Activated T-cell treated with anti-CD3 and anti-CD28 coated beads, Interleukin-2, amount 50 U/mL, for 72 hours (primary cell): ENCODE measurements around the gene ERGIC1. TPM values are rescaled to one million over a fixed set of nuclear protein-coding genes. Genes with fewer than 3 reads are reported as not detected.
A peak's percentile ranks its signal among the peaks of the same experiment; 100 is the strongest.

Experiments
- ATAC-seq, 2 donors: fragments of 150-1000 bp; cut with Tn5 transposase; replicated peaks in 1 of 2; 2 replicates each; pipeline ENCODE4 v1.10.0; 2021; ENCODE audit warnings: moderate library complexity in 2 of 2, mild to moderate bottlenecking in 1 of 2
- DNase-seq, 2 donors: peaks; one replicate each; pipeline ENCODE4 v3.0.0; 2021 to 2022; ENCODE audit warnings: mixed read lengths in 1 of 2
- H3K27ac Mint-ChIP-seq: one replicate; pipeline ENCODE4 v1.8.0; 2022; ENCODE audit warnings: mild to moderate bottlenecking, moderate library complexity, mixed read lengths
- H3K27me3 Mint-ChIP-seq: one replicate; pipeline ENCODE4 v1.8.0; 2022; ENCODE audit warnings: low read depth, mixed read lengths
- H3K36me3 Mint-ChIP-seq, 2 donors: one replicate each; pipeline ENCODE4 v1.8.0; 2022; ENCODE audit warnings: mixed read lengths in 2 of 2, mild to moderate bottlenecking in 1 of 2; ENCODE audit not compliant: insufficient read depth in 2 of 2
- H3K4me1 Mint-ChIP-seq: one replicate; pipeline ENCODE4 v1.8.0; 2022; ENCODE audit warnings: low read depth, mixed read lengths
- H3K4me3 Mint-ChIP-seq, 2 donors: one replicate each; pipeline ENCODE4 v1.8.0; 2022; ENCODE audit warnings: mild to moderate bottlenecking in 2 of 2, mixed read lengths in 2 of 2, moderate library complexity in 2 of 2
- H3K9me3 Mint-ChIP-seq, 2 donors: one replicate each; pipeline ENCODE4 v1.8.0; 2022; ENCODE audit warnings: mixed read lengths in 2 of 2
- total RNA-seq, 2 donors: library from RNA; stranded (reverse); gene quantifications; one replicate each; pipeline ENCODE4 v1.2.3, GENCODE V29; 2022

ERGIC1 gene
- total RNA-seq, 2 donors from 2014 or later: 66.3 to 69.3 TPM

- H3K4me3 Mint-ChIP-seq: no peak overlapping the region
- H3K36me3 Mint-ChIP-seq: peaks cover 7 to 22% of the 10 kb centered on the region in 2 donors
- peaks cover 86% of the 10 kb centered on the region for H3K4me1 Mint-ChIP-seq
- H3K9me3 Mint-ChIP-seq: no peaks in the 10 kb centered on the region
- peak overlapping the region; percentile 25 for H3K27ac Mint-ChIP-seq
- no peaks in the 10 kb centered on the region for H3K27me3 Mint-ChIP-seq
- ATAC-seq (no peak), DNase-seq (no peak)
Observed at GRCh38 chr5:172999974-173000373, 165.9 kb downstream of the ERGIC1 start.

GRCh38 chr5:173001229-173001841 is 167.3 kb downstream of the ERGIC1 start:
- DNase-seq: peak; percentile 14 to 18
- Mint-ChIP-seq H3K36me3 (peaks cover 7 to 17% of the 10 kb centered on the region in 2 donors), H3K27me3 (no peaks in the 10 kb centered on the region), H3K4me1 (peaks cover 78% of the 10 kb centered on the region), H3K4me3 (peak overlapping the region; percentile 10 to 58), H3K27ac (peak overlapping the region; percentile 62), H3K9me3 (no peaks in the 10 kb centered on the region)
- ATAC-seq: peak; percentile 39 to 73

Other genes starting within 250 kb of the ERGIC1 start
- gene NEURL1B, start 193.0 kb upstream of the ERGIC1 start, total RNA-seq: under 1 TPM; 0.29 to 0.63 TPM
- 10 to 100 TPM; 14.5 to 24.5 TPM for gene DUSP1, start 63.1 kb upstream of the ERGIC1 start, total RNA-seq
- gene RPL26L1, start 125.2 kb downstream of the ERGIC1 start, total RNA-seq: 10 to 100 TPM; 33.6 to 34.6 TPM
- gene ATP6V0E1, start 149.5 kb downstream of the ERGIC1 start, total RNA-seq: 100 to 1,000 TPM; 105 to 117 TPM
- 10 to 100 TPM; 33.1 to 35.8 TPM for gene CREBRF, start 222.1 kb downstream of the ERGIC1 start, total RNA-seq